ENCODE results near the gene LGALS14. TPM values are rescaled to one million over a fixed set of nuclear protein-coding genes. Genes with fewer than 3 reads are reported as not detected.

The LGALS14 gene
- total RNA-seq, 2 experiments from 2014 or later, result not detected

- H3K4me3 ChIP-seq (ENCODE audit: low read depth, low read length, poor library complexity, severe bottlenecking), result no peak overlapping the region
Measured at GRCh38 chr19:39679056-39679790, 25.1 kb upstream of the LGALS14 start.

DNA sequence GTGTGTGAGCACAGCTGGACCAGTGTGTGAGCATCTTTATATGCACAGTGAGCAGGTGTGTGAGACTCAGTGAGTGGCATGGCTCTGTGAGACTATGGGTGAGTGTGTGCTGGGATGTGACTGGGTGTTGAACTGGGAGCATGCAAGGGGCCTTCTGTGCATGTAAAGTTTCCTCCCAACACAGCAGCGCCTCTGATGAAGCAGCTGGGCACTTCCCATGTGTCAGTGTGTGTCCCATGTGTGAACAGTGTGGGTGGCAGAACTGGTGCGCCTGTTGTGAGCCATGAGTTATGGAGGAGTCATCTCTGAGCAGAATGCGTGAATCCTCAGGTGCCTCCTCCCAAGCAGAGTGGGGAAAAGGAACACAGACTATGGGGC is 24.5 kb upstream of the LGALS14 start:
- Histone ChIP-seq H3K36me3 (ENCODE audit: insufficient read depth, low read length) (no peaks in the 10 kb centered on the region), H3K27ac (ENCODE audit: low read depth, low read length, poor library complexity, severe bottlenecking) (no peak overlapping the region), H3K9me2 (ENCODE audit: insufficient read depth, low read length) (no peaks in the 10 kb centered on the region), H3K9me3 (ENCODE audit: low read length) (no peaks in the 10 kb centered on the region), H3K4me3 (ENCODE audit: low read depth, low read length, poor library complexity, severe bottlenecking) (no peak overlapping the region), H2AFZ (ENCODE audit: low read length) (no peak overlapping the region), H3K79me2 (ENCODE audit: insufficient read depth, low read depth, low read length) (no peaks in the 10 kb centered on the region), H3K4me1 (ENCODE audit: insufficient read depth, low read length, poor library complexity, severe bottlenecking) (no peaks in the 10 kb centered on the region), H3K4me2 (ENCODE audit: low read length) (no peak overlapping the region), H4K20me1 (ENCODE audit: insufficient read depth, low read length) (no peaks in the 10 kb centered on the region)
- intact Hi-C loops (cut with micrococcal nuclease; ENCODE audit: unreplicated experiment), result no loop called here
- BruUV-seq (replicated peaks), result no TSS peak
- TF ChIP-seq EZH2phosphoT487 (IDR thresholded peaks at IDR 0.05; ENCODE audit: borderline replicate concordance, low read depth, low read length), result no peak
- TF ChIP-seq, protein P1, sequence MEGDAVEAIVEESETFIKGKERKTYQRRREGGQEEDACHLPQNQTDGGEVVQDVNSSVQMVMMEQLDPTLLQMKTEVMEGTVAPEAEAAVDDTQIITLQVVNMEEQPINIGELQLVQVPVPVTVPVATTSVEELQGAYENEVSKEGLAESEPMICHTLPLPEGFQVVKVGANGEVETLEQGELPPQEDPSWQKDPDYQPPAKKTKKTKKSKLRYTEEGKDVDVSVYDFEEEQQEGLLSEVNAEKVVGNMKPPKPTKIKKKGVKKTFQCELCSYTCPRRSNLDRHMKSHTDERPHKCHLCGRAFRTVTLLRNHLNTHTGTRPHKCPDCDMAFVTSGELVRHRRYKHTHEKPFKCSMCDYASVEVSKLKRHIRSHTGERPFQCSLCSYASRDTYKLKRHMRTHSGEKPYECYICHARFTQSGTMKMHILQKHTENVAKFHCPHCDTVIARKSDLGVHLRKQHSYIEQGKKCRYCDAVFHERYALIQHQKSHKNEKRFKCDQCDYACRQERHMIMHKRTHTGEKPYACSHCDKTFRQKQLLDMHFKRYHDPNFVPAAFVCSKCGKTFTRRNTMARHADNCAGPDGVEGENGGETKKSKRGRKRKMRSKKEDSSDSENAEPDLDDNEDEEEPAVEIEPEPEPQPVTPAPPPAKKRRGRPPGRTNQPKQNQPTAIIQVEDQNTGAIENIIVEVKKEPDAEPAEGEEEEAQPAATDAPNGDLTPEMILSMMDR (conservative IDR thresholded peaks at IDR 0.05; ENCODE audit: low read length), result no peak
- DNase-seq (ENCODE audit: low spot score), result no peak
- CTCF ChIA-PET (ENCODE audit: unreplicated experiment), result no interaction called here
- POLR2A ChIA-PET, result no interaction called here

More at GRCh38 chr19:39679056-39679790, 25.1 kb upstream of the LGALS14 start:
- H3K79me2 ChIP-seq (ENCODE audit: insufficient read depth, low read depth, low read length), result no peaks in the 10 kb centered on the region
- TF ChIP-seq, protein P1 (conservative IDR thresholded peaks at IDR 0.05; ENCODE audit: low read length), result no peak
- no peak for TF ChIP-seq EZH2phosphoT487 (IDR thresholded peaks at IDR 0.05; ENCODE audit: borderline replicate concordance, low read depth, low read length)
- intact Hi-C loops (cut with micrococcal nuclease; ENCODE audit: unreplicated experiment), result no loop called here
- H4K20me1 ChIP-seq (ENCODE audit: insufficient read depth, low read length), result no peaks in the 10 kb centered on the region
- H3K4me2 ChIP-seq (ENCODE audit: low read length), result no peak overlapping the region
- DNase-seq (ENCODE audit: low spot score), result no peak
- ChIA-PET CTCF (ENCODE audit: unreplicated experiment) (no interaction called here), POLR2A (no interaction called here)
- H3K4me1 ChIP-seq (ENCODE audit: insufficient read depth, low read length, poor library complexity, severe bottlenecking), result no peaks in the 10 kb centered on the region
- H3K9me2 ChIP-seq (ENCODE audit: insufficient read depth, low read length), result no peaks in the 10 kb centered on the region
- H3K9me3 ChIP-seq (ENCODE audit: low read length), result no peaks in the 10 kb centered on the region
- no peak overlapping the region for H3K27ac ChIP-seq (ENCODE audit: low read depth, low read length, poor library complexity, severe bottlenecking)
- no peak overlapping the region for H2AFZ ChIP-seq (ENCODE audit: low read length)
- H3K36me3 ChIP-seq (ENCODE audit: insufficient read depth, low read length), result no peaks in the 10 kb centered on the region
- no TSS peak for BruUV-seq (replicated peaks)

- no TSS peak for BruUV-seq (replicated peaks)
Measured at GRCh38 chr19:39680593-39680992, 23.7 kb upstream of the LGALS14 start.

More at GRCh38 chr19:39680593-39680992, 23.7 kb upstream of the LGALS14 start:
- H3K79me2 ChIP-seq (ENCODE audit: insufficient read depth, low read depth, low read length), result no peaks in the 10 kb centered on the region
- no peaks in the 10 kb centered on the region for H3K9me2 ChIP-seq (ENCODE audit: insufficient read depth, low read length)
- H4K20me1 ChIP-seq (ENCODE audit: insufficient read depth, low read length), result no peaks in the 10 kb centered on the region
- H2AFZ ChIP-seq (ENCODE audit: low read length), result no peak overlapping the region
- POLR2A ChIA-PET, result no interaction called here
- intact Hi-C loops (cut with micrococcal nuclease; ENCODE audit: unreplicated experiment), result no loop called here
- H3K4me2 ChIP-seq (ENCODE audit: low read length), result no peak overlapping the region
- no peak overlapping the region for H3K4me3 ChIP-seq (ENCODE audit: low read depth, low read length, poor library complexity, severe bottlenecking)
- H3K9me3 ChIP-seq (ENCODE audit: low read length), result no peaks in the 10 kb centered on the region
- no peaks in the 10 kb centered on the region for H3K4me1 ChIP-seq (ENCODE audit: insufficient read depth, low read length, poor library complexity, severe bottlenecking)
- no peak for TF ChIP-seq EZH2phosphoT487 (IDR thresholded peaks at IDR 0.05; ENCODE audit: borderline replicate concordance, low read depth, low read length)
- TF ChIP-seq, protein P1 (conservative IDR thresholded peaks at IDR 0.05; ENCODE audit: low read length), result no peak
- H3K36me3 ChIP-seq (ENCODE audit: insufficient read depth, low read length), result no peaks in the 10 kb centered on the region
- no peak overlapping the region for H3K27ac ChIP-seq (ENCODE audit: low read depth, low read length, poor library complexity, severe bottlenecking)
- DNase-seq (ENCODE audit: low spot score), result no peak
- CTCF ChIA-PET (ENCODE audit: unreplicated experiment), result no interaction called here

All from OCI-LY7 (cell line).